Measurements from ENCODE around the gene AMFR.

Gene AMFR

DNA sequence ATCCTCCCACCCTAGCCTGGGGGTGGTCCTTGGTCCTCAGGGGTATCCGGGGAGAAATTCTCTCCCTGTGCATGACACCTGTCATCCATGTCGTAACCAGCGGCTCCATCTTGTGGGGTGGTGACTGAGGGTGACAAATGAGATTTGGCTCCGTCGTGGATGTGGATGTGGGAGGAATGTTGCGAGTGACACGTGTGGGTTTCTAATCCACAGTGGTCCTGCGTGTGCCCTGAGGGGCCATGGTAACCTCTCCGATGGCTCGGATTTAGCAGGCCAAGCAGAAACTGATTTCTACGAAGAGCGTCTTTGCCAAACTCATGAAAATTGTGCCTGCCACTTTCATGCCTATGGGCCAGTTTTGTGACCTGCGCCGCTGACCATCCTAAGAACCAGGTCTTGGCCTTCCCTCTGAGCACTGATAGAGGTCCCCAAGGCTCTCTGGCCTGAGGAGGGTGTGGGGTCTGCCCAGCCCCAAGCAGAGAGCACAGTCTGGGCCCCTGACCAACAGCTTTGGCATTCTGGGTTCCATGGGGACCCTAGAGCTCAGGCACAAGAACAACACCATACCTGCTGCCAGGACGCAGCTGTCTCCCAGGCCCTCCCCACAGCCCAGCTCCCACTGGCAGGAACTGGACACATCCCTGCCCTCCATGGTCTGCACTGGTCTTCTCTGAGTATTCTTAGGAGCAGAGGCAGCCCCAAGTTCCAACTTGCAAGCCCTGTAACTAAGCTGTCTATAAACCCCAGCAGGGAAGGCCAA is 79.0 kb downstream of the AMFR start:
- no peak for DNase-seq

DNA sequence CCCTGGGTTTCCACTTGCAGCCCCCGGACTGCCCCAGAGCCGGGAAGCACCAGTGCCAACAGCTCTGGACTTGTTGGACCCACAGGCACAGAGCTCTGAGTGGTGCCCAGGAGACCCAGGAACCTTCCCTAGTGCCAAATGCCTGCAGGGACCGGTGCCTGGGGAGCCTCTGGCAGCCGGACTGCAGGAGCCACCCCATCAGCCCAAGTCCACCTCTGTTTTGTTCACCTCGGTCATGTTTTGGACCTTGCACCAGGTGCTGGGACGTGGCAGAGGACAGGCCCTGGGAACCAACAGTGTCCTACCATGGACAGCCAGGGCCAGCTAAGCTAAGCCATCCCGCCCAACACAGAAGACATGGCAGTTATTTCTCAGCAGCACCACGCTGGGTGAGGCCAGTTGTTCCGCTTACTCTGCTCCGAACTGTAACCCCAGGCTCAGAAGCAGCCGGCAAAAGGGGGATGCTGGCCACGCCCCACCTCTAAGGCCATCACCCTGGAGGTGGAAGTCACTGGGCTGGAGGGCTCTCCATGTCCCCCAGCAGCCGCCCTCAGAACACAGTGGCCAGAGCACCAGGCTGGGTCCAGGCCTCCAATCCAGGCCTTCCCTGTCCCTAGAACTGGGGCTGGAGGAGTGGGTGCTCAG is 79.8 kb downstream of the AMFR start:
- no peak for DNase-seq

DNA sequence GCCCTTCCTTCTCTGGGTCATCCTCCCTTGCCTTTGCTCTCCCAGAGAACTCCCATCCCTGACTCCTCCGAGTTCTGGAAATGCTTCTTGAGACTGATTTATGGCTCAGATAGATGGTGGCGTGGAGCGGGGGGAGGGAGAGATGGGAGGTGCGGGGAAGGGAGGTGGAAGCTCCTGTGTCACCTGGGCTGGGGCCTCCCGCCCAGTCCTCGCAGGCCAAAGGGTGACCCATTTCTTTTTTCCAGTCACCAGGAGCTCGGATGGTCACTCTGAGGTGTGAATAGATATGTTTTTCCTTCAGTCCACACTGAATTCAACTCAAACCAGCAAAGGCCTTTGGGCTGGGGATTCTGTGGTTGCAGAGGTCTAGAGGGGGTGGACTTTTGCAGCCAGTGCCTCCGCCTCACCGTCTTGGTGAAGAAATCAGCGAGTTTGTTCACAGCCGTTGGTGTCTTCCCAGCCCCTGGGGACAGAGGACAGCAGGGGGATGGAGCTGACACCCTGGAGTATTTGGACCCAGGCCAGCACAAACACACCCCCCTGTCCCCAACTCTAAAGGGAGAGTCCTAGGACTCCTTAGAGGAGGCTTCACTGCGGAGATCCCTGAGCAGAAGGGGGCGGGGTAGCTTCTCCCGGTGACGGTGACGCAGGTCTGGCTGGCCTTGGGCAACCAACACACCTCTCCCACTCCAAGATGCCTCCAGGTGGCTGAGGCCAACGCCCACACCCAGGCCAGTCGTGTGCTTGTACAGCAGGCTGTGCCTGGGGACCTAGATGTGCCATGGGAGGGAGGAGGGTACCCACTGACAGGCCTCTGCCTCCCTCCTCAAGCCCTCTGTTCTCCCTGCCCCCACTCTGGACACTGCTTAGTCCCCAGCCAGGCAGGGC is 80.6 kb downstream of the AMFR start:
- no peak for DNase-seq

DNA sequence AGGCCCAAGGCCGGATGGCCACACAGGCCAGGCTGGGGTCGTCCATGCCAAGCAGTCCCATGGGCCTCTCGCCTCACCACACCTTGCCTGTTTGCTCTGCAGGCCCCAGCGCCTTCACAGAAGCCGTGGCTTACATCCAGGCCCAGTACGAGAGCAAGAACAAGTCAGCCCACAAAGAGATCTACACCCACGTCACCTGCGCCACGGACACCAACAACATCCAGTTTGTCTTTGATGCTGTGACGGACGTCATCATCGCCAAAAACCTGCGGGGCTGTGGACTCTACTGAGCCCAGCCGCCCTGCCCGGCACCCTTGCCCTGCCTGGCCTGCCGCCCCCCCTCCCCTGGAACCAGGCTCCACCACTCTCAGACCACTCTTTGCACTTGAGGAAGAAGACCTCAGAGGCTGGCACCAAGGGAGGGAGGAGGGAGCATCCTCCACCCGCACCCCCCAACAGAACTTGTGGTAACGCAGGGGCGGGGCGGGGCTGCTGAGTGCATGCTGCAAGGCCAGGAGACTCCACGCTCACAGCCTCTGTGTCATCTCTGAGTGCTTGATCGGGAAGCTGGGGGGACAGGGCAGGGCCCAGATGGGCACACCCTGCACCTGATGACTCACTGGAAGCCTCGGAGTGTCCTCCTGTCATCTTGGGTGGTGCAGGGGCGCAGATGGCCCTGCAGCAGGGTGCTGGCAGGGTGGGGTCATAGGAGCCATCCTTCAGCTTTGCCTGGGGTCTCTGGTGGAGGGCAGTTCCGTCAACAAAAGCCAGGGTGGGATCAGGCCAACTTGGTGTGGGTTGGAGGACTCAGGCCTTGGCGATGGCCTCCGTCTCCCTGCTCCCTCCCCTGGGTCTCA is 81.5 kb downstream of the AMFR start:
- DNase-seq = no peak

DNA sequence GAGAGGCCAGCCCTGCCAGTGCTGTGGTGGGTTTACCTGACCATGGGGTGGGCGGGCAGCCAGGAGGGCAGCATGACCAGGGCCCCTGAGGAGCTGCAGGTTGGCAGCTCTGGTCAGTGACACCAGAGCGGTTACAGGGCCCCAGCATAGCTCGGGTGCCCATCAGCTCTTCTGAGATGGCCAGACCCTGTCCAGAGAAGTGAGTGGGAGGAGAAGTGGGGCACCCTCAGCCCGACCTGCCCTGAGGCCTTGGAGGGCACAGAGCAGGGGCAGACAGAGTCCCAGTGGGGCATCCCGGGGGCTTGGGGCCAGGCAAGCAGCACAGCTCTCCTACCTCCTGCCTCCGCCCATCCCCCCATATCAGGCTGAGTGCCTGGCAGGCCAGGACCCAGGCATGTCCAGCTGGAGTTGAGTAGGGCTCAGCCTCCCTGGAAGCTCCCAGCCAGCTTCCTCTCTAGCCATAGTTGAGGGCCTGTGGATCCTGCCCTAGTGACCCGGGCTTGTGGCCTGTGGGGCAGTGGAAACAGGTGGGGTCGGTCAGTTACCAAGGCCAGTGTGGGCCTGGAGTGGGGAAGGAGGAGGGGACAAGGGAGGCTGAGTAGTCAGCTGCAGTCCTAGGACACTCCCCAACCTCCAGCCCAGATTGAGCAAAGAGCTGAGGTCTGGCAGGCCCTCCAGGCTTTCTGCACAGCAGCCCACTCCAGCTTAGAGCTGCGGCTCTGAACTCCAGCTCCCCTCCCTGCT is 83.5 kb downstream of the AMFR start:
- no peak for DNase-seq

DNA sequence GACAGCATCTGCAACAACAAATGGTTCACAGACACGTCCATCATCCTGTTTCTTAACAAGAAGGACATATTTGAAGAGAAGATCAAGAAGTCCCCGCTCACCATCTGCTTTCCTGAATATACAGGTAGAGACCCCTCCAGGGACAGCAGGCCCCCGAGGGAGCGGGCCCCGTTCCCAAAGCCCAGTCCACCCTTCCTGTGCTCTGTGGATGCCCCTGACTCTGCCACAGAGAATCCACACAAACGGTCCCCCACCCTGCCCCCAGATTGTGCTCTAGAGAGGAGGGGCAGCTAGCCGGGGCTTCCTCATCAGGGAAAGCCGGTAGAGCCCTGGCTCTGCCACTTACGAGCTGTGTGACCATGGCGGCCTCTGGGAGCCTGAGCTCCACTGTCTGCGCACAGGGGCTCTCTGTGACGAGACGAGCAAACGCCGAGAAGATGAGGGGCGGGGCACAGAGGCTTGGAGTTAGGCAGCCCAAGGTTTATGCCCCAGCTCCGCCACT is 84.4 kb downstream of the AMFR start:
- DNase-seq = no peak

DNA sequence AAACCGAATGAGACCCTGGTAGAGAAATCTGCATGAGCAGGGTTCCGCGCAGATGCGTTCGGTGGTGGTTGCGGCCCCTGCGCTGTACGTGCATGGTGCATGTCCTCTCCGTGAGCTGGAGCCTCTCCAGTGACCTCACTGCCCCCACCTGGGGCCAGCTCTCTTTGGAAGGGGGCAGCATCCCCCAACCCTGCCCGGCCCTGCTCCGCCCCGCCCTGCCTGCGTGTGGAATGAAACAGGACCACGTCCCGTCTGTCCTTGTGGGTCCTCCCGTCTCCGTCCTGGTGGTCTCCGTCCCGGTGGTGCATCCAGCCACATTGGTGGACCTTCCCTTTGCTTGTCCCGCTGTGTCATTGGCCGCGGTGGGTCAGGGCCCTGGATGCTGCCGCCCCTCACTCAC is 84.9 kb downstream of the AMFR start:
- no peak for DNase-seq

DNA sequence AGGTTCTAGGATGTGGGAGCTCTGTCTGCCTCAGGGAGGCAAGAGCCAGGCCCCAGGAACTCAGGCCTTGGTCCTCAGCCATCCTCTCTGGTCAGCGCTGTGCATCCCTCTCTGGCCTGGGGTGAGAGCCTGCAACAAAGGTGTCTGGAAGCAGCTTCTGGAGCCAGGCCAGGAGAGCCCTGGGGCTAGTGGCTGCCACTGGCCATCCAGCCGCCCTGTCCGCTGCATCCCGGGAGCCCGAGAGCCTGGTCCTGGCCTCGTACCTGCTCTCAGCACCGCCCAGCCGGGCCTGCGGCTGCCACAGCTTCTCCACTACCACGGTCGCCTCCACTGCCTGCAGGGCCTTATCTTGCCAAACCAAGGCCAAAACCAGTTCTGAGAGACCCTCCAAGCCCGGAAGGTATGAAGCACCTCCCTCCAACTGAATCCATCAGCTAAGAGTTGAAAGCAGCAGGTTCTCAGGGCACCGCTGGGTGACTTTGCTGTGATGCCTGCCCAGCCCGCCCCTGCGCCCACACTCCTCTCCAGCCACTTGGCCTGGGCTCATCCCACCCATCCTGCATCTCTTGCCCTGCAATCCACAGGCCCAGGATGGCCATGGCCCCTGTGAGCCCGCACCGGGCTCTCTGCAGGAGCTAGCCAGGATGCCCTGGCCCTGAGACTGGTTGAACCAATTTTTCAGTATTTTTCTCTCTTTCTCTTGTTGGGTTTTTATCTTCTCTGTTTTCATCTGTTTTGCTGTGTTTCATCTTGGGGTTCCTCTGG is 85.7 kb downstream of the AMFR start:
- no peak for DNase-seq

DNA sequence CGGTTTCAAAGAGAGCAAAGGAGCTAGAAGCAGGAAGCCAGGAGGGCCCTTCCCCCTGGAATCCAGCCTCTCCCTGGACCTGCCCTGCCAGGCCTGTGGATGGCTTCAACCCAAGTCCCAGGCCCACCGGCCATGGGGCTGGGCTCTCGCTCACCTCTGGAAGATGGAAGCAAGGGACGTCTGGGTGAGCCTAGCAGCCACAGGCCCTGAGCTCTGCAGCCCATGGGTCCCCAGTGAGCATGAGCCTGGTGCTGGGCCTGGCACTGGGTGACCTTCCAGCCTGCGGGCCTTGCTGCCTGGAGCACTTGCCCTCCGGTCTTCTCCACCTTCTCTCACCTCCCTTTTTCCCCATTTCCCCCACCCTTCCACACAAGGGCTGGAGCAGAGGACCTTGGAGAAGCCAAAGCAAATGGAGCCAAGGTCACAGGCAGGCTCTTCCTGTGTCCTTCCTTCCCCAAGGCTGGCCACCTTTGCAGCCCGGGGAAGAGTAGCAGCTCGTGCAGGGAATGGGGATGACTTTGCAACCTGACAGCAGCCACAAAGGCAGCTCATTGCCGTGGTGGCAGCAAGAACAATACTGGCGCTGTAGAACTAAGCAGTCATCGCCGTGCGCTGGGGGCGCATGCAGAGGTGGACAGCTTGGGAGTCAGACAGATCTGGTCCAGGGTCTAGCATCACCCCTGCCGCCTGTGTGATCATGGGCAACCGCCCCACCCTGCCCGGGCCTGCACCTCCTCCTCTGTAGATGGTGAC is 86.6 kb downstream of the AMFR start:
- DNase-seq = no peak

DNA sequence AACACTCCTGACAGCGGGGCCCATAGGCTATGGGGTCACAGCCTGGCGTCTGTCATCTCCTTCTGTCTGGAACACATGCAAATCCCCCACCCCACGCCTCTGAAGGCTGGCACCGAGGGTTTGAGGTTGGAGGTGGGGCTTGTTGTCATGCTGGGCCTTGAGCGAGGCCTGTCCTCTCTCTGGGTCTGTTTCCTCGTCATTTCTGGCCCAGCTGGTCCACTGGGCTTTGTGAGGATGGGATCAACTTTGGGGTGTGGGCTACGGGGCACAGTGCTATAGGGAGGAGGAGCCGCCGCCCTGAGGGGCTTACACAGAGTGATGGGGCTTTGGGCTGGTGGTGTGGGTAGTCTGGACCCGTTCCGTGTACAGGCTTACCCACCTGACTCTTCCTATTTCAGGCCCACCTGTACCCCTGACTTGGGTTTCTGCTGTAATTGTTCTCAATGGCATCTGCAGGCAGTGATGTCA is 87.5 kb downstream of the AMFR start:
- DNase-seq = no peak

DNA sequence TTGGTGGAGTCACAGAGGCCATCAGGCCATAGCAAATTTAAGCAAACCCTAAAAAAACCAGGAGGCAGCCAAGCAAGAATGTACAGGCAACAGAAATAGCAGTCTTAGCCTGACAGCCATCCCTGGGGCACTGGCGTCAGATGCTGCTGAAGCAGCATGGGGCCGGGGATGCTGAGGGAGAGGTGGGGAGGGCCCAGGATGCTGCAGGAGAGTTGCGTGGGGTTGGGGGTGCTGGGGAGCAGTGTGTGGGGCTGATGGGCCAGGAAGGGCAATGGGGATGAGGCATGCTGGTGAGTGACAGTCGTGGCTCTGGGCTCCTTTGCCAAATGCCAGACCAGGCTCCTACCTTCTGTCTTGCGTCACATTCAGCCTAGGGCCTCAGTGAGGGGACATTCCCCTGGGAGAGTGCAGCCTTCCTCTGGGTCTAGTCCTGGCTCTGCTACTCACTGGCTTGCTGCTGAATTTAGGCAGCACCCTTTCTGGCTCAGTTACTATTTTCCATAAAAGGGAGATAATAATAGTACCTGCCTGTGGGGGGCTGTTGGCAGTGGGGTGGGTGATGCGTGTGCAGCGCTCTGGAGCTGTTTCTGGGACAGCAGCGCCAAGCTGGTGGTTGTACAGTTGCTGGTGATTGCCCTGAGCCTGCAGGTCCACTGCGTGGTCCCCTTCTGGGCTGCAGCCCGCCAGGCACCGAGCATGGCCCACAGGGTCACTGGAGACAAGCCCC is 88.1 kb downstream of the AMFR start:
- DNase-seq = no peak

DNA sequence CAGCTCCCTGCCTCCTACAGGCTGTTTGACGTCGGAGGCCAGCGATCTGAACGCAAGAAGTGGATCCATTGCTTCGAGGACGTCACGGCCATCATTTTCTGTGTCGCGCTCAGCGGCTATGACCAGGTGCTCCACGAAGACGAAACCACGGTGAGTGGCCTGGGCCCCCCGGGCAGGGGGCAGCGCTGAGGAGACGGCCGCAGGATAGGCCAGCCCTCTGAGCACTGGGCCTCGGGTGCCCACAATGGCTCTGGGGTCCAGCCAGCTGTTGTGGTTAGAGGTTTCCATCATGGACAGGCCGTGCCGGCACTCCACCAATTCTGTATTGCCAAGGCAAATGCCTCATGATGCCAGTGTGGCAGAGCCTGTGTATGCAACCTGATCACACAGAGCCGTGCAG is 88.6 kb downstream of the AMFR start:
- DNase-seq = no peak

DNA sequence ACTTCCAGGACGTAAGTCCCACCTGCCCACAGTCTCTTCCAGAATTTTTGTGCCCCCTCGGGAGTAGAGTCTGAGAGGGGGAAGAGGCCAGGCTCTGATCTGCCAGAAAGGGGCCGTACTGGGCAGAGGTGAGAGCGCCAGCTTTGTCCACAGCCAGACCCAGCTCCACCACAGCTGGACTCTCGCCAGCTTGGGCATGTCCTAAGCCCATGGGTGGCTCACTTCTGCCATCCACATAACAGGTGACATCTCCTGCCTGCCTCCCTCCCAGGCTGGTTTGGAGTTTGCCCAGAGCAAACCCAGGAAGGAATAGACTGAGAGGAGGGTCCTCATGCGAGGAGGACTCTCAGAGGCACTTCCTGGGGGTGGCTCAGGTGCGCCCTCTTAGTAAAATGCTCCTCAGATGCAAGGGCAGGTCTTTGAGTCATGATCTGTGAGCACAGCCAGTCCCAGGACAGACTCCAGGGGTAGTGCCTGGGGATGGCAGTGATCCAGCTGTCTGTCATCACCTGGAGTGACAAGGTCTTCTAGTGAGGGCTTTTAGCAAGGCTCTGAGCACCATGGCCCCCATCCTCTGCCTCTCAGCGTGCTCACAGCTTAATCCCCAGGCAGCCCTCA is 89.2 kb downstream of the AMFR start:
- no peak for DNase-seq

DNA sequence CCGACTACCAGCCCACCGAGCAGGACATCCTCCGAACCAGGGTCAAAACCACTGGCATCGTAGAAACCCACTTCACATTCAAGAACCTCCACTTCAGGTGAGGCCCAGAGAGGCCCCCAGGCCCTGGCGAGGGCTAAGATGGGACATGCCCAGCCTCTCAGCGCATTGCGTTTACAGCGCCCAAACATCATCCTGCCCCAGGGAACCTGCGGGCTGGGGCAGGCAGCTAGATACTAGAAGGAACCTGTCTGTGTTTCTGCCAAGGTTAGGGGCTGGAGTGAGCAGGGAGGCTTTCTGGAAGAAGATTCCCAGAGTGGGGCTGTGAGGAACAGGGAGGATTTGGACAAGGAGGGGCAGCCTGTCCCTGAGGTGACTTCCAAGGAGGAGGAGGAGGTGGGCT is 90.6 kb downstream of the AMFR start:
- no peak for DNase-seq

DNA sequence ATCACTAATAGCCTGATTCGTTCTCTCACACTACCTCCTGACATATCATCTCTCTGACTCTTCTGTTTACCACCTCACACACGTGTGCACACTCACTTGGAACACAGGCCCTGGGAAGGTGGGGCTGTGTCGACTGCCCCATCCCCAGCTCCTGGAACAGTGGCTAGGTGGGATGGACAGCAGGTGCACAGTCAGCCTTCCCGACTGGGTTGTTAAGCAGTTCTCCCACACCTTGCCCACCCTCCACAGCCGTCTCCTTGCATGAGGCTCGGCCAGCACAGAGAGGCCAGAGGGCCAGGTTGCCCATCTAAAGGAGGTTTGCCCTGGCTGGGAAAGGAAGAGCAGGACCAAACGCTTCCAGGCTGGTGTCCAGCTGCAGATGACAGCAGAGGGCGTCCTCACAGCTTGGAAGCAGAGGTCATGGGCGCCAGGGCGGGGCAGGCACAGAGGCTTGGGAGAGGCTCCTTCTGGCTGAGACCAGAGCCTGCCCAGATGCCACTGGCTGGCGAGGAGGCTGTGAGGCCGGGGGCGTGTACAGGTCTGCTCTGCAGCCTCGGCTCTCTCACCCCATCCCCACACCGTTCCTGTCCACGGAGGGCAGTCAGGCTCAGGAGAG is 92.8 kb downstream of the AMFR start:
- DNase-seq = no peak

DNA sequence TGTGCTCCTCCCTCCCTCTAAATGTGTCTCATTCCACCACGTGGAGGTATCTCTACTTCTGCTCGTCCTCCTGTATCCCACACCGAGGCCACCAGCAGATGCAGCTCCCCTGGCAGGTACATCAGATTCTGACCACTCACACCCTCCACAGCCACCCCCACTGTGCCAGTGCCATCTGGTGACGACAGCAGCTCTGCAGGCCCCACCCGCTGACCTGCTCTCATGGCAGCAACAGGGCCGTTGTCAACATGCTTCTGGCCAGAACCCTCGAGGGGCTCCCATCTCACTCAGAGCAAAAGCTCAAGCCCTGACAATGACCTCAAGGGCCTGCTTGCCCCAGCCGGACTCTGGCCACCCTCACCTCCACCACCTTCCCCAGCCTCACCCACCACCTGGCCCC is 93.4 kb downstream of the AMFR start:
- DNase-seq = no peak

DNA sequence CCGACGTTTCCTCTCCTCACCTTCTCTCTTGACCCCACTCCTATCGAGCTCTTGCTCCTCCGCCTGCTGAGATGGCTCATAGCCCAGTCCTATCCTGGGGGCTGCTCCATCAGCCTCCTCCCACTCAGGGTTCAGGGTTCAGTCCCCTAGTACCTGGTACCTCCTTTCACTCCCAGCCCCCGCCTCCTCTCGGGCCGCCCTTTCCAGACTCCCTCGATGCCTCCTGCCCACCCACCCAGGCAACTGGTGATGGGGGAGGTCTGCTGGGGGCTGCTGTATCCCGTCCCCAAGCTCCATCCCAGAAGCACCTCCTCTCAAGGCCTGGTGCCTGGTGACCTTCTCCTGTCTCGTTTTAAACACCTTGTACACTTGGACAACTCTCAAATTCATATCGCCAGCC is 93.9 kb downstream of the AMFR start:
- DNase-seq = no peak

DNA sequence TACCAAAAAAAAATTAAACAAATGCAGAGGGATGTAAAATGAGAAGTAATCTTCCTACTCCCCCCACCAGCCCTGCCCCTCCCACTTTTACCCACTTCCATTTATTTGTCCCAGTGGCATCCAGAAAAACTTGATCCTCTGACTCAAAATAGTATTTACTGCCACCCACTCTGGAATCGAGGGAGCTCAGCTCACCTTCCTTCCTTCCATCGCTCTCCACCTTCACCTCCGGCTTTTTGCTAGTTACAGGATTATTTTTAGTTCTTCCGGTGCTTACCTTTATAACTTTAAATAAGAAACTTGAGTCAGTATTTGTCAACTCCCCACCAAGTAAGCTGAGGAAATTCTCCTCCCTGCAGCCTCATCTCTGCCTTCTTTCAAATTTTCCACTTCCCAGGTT is 94.9 kb downstream of the AMFR start:
- no peak for DNase-seq

DNA sequence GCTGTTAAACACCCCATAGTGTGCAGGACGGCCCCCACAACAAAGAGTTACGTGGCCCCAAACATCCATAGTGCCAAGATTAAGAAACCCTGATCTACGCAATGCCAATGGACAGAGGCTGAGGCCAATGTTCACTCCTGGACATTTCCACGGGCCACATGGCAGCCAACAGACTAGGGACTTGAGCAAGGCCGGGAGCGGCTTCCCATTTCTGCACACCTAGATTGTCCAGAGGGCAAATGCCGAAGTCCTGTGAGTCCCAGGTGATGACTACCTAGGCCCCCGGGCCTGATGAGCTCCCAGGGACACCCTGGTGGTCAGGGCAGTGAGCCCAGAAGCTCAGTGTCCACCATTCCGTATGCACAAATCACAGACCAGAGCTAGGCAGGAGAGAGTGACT is 95.5 kb downstream of the AMFR start:
- no peak for DNase-seq

All from NCI-H2171 (cell line).